ENCODE data around the gene UMPS.
"Not testable (repeated sequence)": the region's sequence is repeated elsewhere in the genome, so short reads cannot be mapped to it uniquely, and the experiment has no call there.

DNA sequence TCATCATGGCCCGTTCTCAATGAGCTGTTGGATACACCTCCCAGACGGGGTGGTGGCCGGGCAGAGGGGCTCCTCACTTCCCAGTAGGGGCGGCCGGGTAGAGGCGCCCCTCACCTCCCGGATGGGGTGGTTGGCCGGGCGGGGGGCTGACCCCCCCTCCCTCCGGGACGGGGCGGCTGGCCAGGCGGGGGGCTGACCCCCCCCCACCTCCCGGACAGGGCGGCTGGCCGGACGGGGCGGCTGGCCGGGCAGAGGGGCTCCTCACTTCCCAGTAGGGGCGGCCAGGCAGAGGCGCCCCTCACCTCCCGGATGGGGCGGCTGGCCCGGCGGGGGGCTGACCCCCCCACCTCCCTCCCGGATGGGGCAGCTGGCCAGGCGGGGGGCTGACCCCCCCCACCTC, 19.6 kb downstream of the UMPS start:
- not testable (repeated sequence) for TF ChIP-seq POLR2AphosphoS5, TAF1 (IDR thresholded peaks at IDR 0.05; ENCODE audit: low read depth, low read length)

Measured in GM12891 (cell line).